K562 (cell line): ENCODE data around the gene ZSWIM8. TPM values are rescaled to one million over a fixed set of nuclear protein-coding genes. Genes with fewer than 3 reads are reported as not detected.
A peak's percentile ranks its signal among the peaks of the same experiment; 100 is the strongest.

ENCODE experiments used
- BMI1 ChIP-seq: fragments of 150-350 bp; IDR thresholded peaks from 2 replicates; pipeline ENCODE4 v1.6.1; 2014; ENCODE audit warnings: low read length
- CBX2 ChIP-seq: fragments of 200-600 bp; sonication (generic); IDR thresholded peaks from one replicate; pipeline ENCODE4 v1.6.1; 2012; ENCODE audit warnings: mild to moderate bottlenecking, low read length, inconsistent platforms; ENCODE audit not compliant: insufficient read depth, poor library complexity, severe bottlenecking
- FOXA3 ChIP-seq, 2 experiments: fragments of 450-650 bp in 1 of 2; sonication (generic) in 1 of 2; formaldehyde crosslinking; IDR thresholded peaks in 1 of 2; conservative IDR thresholded peaks in 1 of 2; 2 replicates each; pipeline versions ENCODE4 v1.4.0 to v1.8.0; 2020 to 2022; ENCODE audit warnings: mild to moderate bottlenecking in 2 of 2, missing genetic modification reagents in 1 of 2
- HDAC2 ChIP-seq: fragments of 450-650 bp; IDR thresholded peaks from 2 replicates; pipeline ENCODE4 v1.6.1; 2016; ENCODE audit warnings: mild to moderate bottlenecking
- POLR2G ChIP-seq: fragments of 200-400 bp; formaldehyde crosslinking; IDR thresholded peaks from 2 replicates; pipeline ENCODE4 v1.6.1; 2017; ENCODE audit warnings: low read depth, mild to moderate bottlenecking, antibody characterized with exemption, low read length, moderate library complexity
- RFX5 ChIP-seq: IDR thresholded peaks from 2 replicates; pipeline ENCODE4 v1.6.1; 2011; ENCODE audit warnings: low read depth, mild to moderate bottlenecking, improper control_type of control experiment, low read length
- ZKSCAN8 ChIP-seq: fragments of 200-800 bp; sonication (Bioruptor generic); IDR thresholded peaks from 2 replicates; pipeline ENCODE4 v1.6.1; 2016; ENCODE audit warnings: missing genetic modification characterization, missing compliant biosample characterization
- ZSCAN29 ChIP-seq: fragments of 450-650 bp; IDR thresholded peaks from 2 replicates; pipeline ENCODE4 v1.6.1; 2017
- polyA plus RNA-seq, 8 experiments: library from polyadenylated mRNA; depleted of rRNA in 4 of 8; stranded (reverse) in 5 of 8; unstranded in 3 of 8; fragments of >200 nt; fragmentation: Nextera tagmentation in 2 of 8; fragmentation: Illumina TruSeq in 1 of 8; extraction: Ambion mirVana in 2 of 8; extraction: Trizol in 1 of 8; gene quantifications; 2 replicates each; pipeline versions ENCODE4 v1.2.1 to v1.2.3, GENCODE V29; 2011 to 2014; ENCODE audit warnings: inconsistent platforms in 1 of 8, missing spikeins in 1 of 8
- total RNA-seq, 7 experiments: library from RNA; depleted of rRNA in 6 of 7; stranded (reverse); fragments of >200 nt in 6 of 7; fragmentation: Illumina TruSeq in 2 of 7; extraction: Trizol in 2 of 7; gene quantifications; 2 replicates each; pipeline versions ENCODE4 v1.2.1 to v1.2.3, GENCODE V29; 2011 to 2021; ENCODE audit warnings: low replicate concordance in 1 of 7
- TF ChIP-seq, protein P1 (sequence below): sonication (generic); formaldehyde crosslinking; IDR thresholded peaks from 2 replicates; pipeline ENCODE4 v1.8.0; 2022; ENCODE audit warnings: missing genetic modification reagents, mild to moderate bottlenecking, borderline replicate concordance
- TF ChIP-seq, protein P2 (sequence below), 3 experiments: fragments of 200-800 bp in 1 of 3; sonication (Bioruptor generic) in 1 of 3; sonication (generic) in 1 of 3; formaldehyde crosslinking in 1 of 3; IDR thresholded peaks; 2 replicates each; pipeline versions ENCODE4 v1.6.1 to v1.8.0; 2016 to 2022; ENCODE audit warnings: mild to moderate bottlenecking in 2 of 3, missing compliant biosample characterization in 2 of 3, missing genetic modification characterization in 2 of 3, missing genetic modification reagents in 1 of 3
- TF ChIP-seq, protein P3 (sequence below), 2 experiments: fragments of 450-650 bp in 1 of 2; sonication (generic) in 1 of 2; formaldehyde crosslinking in 1 of 2; IDR thresholded peaks in 1 of 2; conservative IDR thresholded peaks in 1 of 2; 2 replicates each; pipeline versions ENCODE4 v1.6.1 to v1.8.1; 2016 to 2023; ENCODE audit warnings: mild to moderate bottlenecking in 2 of 2, moderate library complexity in 2 of 2, inconsistent platforms in 1 of 2, missing genetic modification reagents in 1 of 2
- TF ChIP-seq, protein P4 (sequence below): sonication (generic); formaldehyde crosslinking; IDR thresholded peaks from 2 replicates; pipeline ENCODE4 v1.8.0; 2023; ENCODE audit warnings: mild to moderate bottlenecking, missing genetic modification reagents
- TF ChIP-seq, protein P5 (sequence below): IDR thresholded peaks from 2 replicates; pipeline ENCODE4 v1.6.1; 2011; ENCODE audit warnings: borderline replicate concordance, low read depth, mild to moderate bottlenecking, moderate library complexity, low read length; ENCODE audit not compliant: insufficient read depth, poor library complexity, severe bottlenecking

ZSWIM8 gene
- total and polyA plus RNA-seq, 9 of the 15 experiments (the other 6 are each of a cell fraction or from before 2014, with no cell fraction given): 5.6 to 47.8 (median 26.7) TPM

DNA sequence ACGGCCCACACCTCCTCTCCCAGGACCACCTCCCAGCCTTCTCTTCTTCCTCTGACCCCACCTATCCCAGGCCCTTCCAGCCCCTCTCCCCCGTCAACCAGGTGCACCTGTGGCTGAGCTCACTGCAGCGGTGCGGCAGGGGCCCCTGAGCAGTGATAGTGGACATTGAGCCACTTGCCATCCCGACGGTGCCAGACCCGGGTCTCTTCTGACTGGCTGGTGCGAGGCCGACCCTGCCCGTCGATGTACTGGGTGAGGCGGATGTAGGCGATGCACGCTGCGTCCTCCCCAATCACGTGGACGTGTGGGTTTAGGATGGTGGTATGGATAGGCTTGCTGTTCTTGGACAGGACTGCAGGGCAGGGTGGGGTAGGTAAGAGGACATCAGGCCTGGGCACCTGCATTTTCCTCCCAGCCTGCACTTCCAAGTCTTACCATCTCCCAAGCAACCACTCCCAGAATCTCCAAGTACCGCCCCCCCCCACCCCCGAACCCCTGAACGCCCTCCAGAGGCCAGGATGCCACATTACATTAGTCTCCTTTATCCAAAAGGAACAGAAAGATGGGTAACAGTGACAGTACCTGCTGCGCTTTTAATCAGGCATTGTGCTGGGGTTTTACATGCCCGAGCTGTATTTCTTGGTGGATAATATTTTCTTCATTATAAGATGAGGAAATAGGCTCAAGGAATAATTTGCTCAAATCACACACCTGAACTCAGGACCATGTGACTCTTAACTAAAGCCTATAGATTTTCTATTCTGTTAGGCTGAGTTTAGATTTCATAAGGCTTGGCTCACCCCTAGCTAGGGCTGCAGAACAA is 29.7 kb downstream of the ZSWIM8 start (continued):
- TF ChIP-seq, protein P1, sequence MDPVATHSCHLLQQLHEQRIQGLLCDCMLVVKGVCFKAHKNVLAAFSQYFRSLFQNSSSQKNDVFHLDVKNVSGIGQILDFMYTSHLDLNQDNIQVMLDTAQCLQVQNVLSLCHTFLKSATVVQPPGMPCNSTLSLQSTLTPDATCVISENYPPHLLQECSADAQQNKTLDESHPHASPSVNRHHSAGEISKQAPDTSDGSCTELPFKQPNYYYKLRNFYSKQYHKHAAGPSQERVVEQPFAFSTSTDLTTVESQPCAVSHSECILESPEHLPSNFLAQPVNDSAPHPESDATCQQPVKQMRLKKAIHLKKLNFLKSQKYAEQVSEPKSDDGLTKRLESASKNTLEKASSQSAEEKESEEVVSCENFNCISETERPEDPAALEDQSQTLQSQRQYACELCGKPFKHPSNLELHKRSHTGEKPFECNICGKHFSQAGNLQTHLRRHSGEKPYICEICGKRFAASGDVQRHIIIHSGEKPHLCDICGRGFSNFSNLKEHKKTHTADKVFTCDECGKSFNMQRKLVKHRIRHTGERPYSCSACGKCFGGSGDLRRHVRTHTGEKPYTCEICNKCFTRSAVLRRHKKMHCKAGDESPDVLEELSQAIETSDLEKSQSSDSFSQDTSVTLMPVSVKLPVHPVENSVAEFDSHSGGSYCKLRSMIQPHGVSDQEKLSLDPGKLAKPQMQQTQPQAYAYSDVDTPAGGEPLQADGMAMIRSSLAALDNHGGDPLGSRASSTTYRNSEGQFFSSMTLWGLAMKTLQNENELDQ: no peak
- TF ChIP-seq, protein P2, sequence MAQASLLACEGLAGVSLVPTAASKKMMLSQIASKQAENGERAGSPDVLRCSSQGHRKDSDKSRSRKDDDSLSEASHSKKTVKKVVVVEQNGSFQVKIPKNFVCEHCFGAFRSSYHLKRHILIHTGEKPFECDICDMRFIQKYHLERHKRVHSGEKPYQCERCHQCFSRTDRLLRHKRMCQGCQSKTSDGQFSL (CRISPR knock-in tag; IDR thresholded peaks at IDR 0.05): peak; percentile 98
- TF ChIP-seq, protein P2 (tag; IDR thresholded peaks at IDR 0.05): peak in 1 of 2 experiments; percentile 94; a peak in 2 of 4 replicates
- TF ChIP-seq POLR2G (0 out of 2 replicates have a peak, but pooled peaks have one; percentile 26), HDAC2 (no peak), RFX5 (no peak), ZKSCAN8 (CRISPR knock-in tag) (no peak), BMI1 (no peak), ZSCAN29 (no peak), CBX2 (no peak), FOXA3 (CRISPR knock-in tag; conservative IDR thresholded peaks at IDR 0.05 in 1 of 2, IDR thresholded peaks at IDR 0.05 in 1 of 2) (no peak)
- TF ChIP-seq, protein P3, sequence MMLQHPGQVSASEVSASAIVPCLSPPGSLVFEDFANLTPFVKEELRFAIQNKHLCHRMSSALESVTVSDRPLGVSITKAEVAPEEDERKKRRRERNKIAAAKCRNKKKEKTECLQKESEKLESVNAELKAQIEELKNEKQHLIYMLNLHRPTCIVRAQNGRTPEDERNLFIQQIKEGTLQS (IDR thresholded peaks at IDR 0.05): no peak
- TF ChIP-seq, protein P3 (CRISPR knock-in tag; conservative IDR thresholded peaks at IDR 0.05): no peak
- TF ChIP-seq, protein P4, sequence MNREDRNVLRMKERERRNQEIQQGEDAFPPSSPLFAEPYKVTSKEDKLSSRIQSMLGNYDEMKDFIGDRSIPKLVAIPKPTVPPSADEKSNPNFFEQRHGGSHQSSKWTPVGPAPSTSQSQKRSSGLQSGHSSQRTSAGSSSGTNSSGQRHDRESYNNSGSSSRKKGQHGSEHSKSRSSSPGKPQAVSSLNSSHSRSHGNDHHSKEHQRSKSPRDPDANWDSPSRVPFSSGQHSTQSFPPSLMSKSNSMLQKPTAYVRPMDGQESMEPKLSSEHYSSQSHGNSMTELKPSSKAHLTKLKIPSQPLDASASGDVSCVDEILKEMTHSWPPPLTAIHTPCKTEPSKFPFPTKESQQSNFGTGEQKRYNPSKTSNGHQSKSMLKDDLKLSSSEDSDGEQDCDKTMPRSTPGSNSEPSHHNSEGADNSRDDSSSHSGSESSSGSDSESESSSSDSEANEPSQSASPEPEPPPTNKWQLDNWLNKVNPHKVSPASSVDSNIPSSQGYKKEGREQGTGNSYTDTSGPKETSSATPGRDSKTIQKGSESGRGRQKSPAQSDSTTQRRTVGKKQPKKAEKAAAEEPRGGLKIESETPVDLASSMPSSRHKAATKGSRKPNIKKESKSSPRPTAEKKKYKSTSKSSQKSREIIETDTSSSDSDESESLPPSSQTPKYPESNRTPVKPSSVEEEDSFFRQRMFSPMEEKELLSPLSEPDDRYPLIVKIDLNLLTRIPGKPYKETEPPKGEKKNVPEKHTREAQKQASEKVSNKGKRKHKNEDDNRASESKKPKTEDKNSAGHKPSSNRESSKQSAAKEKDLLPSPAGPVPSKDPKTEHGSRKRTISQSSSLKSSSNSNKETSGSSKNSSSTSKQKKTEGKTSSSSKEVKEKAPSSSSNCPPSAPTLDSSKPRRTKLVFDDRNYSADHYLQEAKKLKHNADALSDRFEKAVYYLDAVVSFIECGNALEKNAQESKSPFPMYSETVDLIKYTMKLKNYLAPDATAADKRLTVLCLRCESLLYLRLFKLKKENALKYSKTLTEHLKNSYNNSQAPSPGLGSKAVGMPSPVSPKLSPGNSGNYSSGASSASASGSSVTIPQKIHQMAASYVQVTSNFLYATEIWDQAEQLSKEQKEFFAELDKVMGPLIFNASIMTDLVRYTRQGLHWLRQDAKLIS: no peak
- TF ChIP-seq, protein P5, sequence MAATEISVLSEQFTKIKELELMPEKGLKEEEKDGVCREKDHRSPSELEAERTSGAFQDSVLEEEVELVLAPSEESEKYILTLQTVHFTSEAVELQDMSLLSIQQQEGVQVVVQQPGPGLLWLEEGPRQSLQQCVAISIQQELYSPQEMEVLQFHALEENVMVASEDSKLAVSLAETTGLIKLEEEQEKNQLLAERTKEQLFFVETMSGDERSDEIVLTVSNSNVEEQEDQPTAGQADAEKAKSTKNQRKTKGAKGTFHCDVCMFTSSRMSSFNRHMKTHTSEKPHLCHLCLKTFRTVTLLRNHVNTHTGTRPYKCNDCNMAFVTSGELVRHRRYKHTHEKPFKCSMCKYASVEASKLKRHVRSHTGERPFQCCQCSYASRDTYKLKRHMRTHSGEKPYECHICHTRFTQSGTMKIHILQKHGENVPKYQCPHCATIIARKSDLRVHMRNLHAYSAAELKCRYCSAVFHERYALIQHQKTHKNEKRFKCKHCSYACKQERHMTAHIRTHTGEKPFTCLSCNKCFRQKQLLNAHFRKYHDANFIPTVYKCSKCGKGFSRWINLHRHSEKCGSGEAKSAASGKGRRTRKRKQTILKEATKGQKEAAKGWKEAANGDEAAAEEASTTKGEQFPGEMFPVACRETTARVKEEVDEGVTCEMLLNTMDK: no peak
